Measurements from ENCODE around the gene AGPAT4.
"Not testable (repeated sequence)": the region's sequence is repeated elsewhere in the genome, so short reads cannot be mapped to it uniquely, and the experiment has no call there.

Gene AGPAT4

DNA sequence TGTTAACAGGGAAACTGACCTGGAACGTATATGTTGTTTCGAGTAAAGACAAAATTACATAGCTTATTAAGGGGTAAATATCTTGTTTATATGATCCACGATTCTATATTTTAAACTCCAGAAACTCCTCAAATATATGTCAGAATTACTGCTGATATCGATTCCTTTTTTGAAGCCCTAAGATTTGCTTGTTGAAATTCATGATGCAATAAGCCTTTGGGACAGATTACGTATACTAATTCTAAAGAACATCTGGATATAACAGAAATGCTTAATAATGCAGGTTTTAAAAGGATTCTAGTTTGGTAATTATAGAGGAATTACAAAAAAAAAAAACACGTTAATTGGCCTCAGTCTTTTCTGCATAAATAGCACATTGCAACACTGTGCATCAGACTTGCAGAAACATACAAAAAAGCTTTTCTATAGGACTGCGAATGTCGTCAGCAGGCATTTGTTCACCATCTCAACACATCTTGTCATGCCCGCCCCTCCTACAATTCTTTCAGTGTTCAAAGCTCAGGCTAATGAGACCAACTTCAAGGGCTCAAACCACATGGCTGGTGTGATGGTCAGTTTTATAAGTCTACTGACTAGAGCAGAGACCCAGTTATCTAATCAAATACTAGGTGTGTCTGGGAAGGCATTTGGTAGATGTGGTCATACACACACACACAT lies 74.9 kb downstream of the AGPAT4 start:
- no peak for DNase-seq

GRCh38 chr6:161198176-161198575 lies 75.7 kb downstream of the AGPAT4 start:
- no peak for DNase-seq

DNA sequence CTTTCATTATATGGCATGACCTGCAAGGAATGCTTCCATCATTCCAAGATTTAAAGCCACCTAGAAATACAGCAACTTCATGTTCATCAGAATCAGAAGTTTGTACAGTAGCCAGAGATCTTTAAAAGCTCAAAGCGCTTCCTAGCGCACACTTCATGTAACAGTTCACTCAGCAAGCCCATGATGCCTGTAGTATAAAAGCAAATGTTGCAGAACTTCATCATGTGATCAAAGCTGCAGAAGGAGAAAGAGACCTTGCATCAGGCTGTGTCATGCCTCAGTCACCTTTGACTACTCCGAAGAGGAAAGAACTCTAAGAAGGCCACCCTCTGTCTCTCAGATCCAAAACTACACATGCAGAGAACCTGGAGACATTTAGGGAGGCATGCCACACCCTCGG lies 78.5 kb downstream of the AGPAT4 start:
- DNase-seq: no peak

- no peak for DNase-seq
Measured at GRCh38 chr6:161194374-161194773, 79.5 kb downstream of the AGPAT4 start.

DNA sequence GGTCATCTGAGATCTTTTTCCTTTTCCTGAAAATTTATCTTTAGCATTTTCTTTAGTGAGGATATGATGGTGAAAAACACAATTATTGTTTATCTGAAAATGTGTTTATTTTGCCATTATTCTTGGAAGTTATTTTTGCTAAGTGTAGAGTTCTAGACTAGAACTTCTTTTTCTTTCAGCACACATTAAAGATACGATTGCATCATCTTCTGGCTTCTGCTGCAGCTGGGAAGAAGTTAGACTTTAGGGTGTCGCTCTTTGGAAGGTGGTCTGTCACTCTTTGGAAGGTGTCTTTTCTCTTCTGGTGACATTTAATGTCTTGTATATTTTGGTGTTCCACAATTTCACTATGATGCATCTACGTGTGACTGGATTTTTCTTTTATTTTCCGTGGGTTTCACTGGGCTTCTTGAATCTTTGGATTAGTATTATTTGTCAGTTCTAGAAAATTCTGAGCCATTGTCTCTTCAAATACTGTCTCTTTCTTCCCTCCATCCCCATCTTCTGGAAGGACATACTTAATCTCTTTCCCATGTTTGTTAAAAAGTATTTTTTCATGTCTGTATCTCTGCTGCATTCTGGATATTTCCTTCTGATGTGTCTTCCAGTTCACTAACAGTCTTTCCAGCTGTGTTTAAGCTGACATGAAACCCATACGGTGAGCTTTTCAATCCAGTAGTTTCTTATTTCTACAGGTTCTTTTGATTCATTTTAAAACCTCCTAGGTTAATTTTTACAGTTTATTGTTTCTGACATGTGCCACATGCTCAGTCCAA lies 81.0 kb downstream of the AGPAT4 start:
- DNase-seq: no peak

- DNase-seq: no peak
Measured at GRCh38 chr6:161191671-161192070, 82.2 kb downstream of the AGPAT4 start.

GRCh38 chr6:161191007-161191406 lies 82.9 kb downstream of the AGPAT4 start:
- no peak for DNase-seq

DNA sequence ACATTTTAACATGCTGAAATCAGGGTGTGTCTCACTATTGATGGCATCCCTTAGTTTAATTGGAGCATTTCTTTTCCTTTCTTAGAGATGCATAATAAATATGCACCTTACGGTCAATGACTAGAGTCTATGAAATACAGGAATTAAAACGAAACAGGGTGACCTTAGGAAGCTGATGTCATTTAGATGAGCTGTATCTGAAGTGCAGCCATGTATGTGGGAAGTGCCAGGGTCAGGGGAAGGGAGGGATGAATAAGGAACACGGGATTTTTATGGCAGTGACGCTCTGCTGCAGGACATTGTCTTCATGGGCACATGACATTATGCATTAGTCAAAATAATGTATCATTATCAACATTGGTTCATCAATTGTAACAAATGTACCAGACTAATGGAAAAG lies 84.0 kb downstream of the AGPAT4 start:
- DNase-seq: no peak

DNA sequence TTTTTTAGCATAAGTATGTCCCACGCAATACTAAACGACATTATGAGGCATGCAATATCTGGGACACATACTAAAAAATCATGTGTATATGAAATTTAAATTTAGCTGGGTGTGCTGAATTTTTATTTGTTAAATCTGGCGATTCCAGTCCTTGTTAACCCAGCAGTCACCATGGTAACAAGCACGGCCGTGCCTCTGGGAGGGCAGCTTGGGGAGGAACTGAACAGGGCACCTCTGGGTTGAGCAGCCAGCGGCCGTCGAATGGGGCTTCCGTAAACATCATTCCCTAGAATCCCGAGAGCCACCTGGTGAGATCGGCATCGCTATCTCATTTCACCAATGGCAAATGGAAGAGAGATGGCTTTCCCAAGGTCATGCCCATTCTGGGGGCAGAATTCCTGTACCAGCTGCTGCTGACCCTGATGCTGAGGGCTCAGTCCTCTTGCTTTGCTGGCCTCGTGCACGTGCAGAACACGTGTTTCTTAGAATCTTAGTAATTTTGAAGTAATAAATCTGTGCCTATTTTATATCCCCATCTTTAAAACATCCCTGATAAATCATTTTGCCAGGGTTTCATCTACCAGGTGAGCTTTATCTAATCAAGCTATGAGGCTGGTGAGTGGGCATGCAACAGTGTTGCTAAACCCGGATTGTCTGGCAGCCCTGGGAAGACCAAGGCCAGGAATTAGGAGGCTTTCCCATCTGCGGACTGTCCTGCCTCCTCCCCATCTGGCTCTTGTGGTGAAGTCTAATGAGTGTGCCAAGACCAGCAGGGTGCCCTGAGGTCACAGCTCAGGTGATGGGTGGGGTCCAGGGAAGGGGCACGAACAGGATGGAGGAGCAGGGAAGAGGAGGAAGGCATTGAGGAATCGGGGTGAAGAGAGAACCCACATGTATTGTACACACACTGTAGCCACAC lies 85.1 kb downstream of the AGPAT4 start:
- no peak for DNase-seq

DNA sequence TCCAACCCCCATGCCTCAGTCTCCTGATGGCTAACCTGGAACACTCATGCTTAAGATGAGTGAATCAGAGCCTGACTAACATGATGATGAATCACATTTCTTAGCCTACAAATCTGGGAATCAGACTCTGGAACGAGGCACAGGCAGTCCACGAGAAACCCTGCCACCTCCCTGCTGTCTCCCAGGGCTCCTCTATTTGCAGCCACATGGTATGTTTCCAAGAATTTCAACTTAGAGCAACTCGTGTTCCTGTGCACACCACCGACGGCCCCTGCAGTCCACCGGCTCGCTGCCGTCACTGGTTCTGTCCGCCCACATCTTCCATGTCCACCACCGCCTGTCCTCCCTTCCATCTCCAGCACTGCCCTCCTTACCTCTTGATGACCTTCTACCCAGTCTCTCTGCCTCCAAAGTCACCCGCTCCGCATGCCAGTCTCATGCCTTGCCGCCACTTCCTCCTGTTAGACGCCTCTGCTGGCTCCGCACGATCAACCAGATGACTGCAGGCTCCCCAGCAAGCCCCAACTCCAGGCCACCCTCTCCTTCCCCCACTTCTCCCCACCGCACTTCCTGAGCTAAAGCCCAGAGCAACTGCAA lies 87.6 kb downstream of the AGPAT4 start:
- no peak for DNase-seq

DNA sequence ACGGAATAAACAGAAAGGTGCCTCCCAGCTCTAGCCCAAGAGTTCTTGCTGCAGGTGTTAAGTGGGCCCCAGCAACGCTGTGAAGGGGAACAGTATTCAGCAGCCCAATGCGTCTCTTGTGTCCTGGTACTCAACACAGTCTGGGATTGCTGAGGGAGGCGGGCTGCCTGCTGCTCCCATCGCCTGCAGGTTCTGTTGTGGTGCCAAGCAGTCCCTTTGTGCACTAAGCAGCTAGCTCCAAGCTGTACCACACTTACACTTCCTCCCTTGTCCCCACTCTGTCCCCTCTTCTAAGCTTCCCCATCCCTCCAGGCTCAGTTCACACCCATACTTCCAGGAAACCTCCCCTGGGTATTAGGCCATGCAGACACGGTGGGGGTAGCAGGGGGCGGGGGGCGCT lies 92.7 kb downstream of the AGPAT4 start:
- DNase-seq: no peak

DNA sequence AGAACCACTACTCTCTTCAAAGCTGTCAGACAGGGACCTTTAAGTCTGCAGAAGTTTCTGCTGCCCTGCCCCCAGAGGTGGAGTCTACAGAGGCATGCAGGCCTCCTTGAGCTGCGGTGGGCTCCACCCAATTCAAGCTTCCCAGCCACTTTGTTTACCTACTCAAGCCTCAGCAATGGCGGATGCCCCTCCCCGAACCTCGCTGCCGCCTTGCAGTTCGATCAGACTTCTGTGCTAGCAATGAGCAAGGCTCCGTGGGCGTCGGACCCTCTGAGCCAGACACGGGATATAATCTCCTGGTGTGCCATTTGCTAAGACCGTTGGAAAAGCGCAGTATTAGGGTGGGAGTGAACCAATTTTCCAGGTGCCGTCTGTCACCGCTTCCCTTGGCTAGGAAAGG lies 95.7 kb downstream of the AGPAT4 start:
- not testable (repeated sequence) for DNase-seq

- not testable (repeated sequence) for DNase-seq
Measured at GRCh38 chr6:161176428-161176827, 97.4 kb downstream of the AGPAT4 start.

- DNase-seq: not testable (repeated sequence)
Measured at GRCh38 chr6:161172769-161173168, 101.1 kb downstream of the AGPAT4 start.

GRCh38 chr6:161171207-161171606 lies 102.7 kb downstream of the AGPAT4 start:
- DNase-seq: no peak

GRCh38 chr6:161169696-161170095 lies 104.2 kb downstream of the AGPAT4 start:
- DNase-seq: no peak

- no peak for DNase-seq
Measured at GRCh38 chr6:161169035-161169434, 104.8 kb downstream of the AGPAT4 start.

GRCh38 chr6:161168281-161168891 lies 105.5 kb downstream of the AGPAT4 start:
- DNase-seq: no peak

GRCh38 chr6:161166677-161167076 lies 107.2 kb downstream of the AGPAT4 start:
- DNase-seq: no peak

DNA sequence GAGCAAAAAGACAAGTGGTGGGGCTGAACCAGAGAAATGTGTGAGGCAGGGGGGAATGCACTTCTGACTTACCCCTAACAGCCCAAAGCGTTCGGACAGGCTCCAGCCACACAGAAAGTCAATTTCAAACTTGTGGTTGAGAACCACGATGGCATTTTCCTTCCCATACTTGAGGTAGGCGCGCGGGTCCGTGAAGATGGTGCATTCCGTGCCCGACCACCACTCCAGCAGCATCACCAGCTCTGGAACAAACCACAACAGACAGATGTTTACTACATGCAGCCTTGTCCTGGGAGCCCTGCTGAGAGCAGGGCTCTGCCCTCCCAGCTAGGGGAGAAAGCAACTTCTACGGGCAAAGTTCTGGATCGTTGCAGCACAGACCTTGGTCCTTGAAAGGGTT lies 107.7 kb downstream of the AGPAT4 start:
- DNase-seq: no peak

DNA sequence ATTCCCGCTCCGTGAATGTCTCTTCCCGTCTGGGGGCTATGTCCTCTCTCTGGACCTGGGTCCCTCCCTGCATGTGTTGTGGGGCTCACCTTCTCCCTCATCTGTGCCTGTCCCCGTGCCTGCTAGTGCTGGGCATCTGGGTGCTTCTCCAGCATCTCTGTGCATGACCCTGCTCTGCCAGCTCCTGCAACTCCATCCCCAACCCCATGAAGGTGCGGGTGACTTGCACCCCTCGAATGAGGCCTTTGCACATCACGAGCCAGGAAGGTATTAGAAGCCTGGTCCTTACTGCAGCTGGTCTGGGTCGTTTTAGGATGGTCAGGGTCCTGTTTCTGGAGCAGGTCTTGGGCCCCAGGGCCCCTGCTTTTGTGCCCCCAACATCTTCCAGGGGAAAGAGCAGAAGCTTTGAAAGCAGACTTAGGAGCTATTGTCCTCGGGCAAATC lies 109.7 kb downstream of the AGPAT4 start:
- DNase-seq: no peak

DNA sequence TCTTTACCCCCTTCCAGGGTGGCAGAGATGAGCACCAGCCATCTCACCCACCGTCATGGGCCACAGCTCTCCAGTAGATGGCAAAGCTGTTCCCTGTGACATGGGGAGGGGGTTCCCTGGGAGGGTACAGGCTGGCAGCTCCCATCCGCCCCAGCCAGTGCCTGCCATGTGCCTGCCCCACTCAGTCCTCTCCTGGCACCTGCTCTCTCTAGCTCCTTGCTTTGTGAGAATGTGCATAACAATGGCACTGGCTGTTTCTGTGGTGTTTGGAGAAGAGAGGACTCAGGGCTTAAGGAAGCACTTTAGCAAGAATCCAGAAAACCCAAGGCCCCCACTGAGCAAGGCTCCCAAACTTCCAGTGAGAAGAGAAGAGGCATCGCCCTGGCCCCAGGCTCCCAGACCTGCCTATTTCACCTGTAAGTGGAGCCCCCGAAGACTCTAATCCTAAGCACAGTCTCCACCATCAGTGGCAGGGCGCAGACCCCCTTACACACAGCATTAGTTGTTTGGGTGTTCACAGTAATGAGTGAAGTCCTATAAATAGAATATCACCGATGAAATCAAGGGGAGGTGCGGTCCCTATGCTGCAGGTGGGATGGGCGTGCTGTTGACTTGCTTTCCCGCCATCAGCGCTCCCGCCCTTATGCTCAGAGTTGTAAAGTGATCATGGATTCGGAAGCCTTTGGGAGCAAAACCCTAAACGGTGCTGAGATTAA lies 110.2 kb downstream of the AGPAT4 start:
- no peak for DNase-seq
